Keratinocyte (primary cell): Measurements from ENCODE around the gene PSMC3. TPM values are rescaled to one million over a fixed set of nuclear protein-coding genes. Genes with fewer than 3 reads are reported as not detected.

Source experiments
- DNase-seq: peaks from one replicate; pipeline ENCODE4 v3.0.0-alpha.2; 2011; ENCODE audit warnings: low read depth, missing footprints, low spot score
- FAIRE-seq: peaks from 2 replicates; lab custom pipeline; 2011; peaks lifted over from hg19 to GRCh38; lab: Jason Lieb, UNC
- H2AFZ ChIP-seq: 2 replicates; pipeline ENCODE4 v1.6.0; 2012; ENCODE audit warnings: low read length, control low read depth, inconsistent platforms; ENCODE audit not compliant: control insufficient read depth
- H3K27ac ChIP-seq: 2 replicates; pipeline ENCODE4 v1.5.1; 2011; ENCODE audit warnings: low read length; ENCODE audit not compliant: control insufficient read depth, insufficient read depth
- H3K27me3 ChIP-seq: 3 replicates; pipeline ENCODE4 v1.6.0; 2011; ENCODE audit warnings: low read length; ENCODE audit not compliant: control insufficient read depth, insufficient read depth; ENCODE audit errors: extremely low read depth
- H3K36me3 ChIP-seq, 2 experiments: 2 replicates in 1 of 2; 3 replicates in 1 of 2; pipeline ENCODE4 v1.5.1; 2011; ENCODE audit warnings: low read length in 2 of 2, mild to moderate bottlenecking in 1 of 2; ENCODE audit not compliant: control insufficient read depth in 2 of 2, insufficient read depth in 2 of 2; ENCODE audit errors: extremely low read depth in 1 of 2
- H3K4me1 ChIP-seq: 3 replicates; pipeline ENCODE4 v1.5.1; 2011; ENCODE audit warnings: low read length; ENCODE audit not compliant: control insufficient read depth, insufficient read depth; ENCODE audit errors: extremely low read depth
- H3K4me2 ChIP-seq: 3 replicates; pipeline ENCODE4 v1.6.0; 2011; ENCODE audit warnings: low read depth, low read length; ENCODE audit not compliant: control insufficient read depth, insufficient read depth; ENCODE audit errors: extremely low read depth
- H3K4me3 ChIP-seq, 3 experiments: fragments of 200-600 bp in 1 of 3; sonication (generic) in 1 of 3; 2 replicates in 2 of 3; 3 replicates in 1 of 3; pipeline ENCODE4 v1.5.1; 2011 to 2016; ENCODE audit warnings: low read length in 3 of 3, mild to moderate bottlenecking in 3 of 3, control low read depth in 2 of 3, inconsistent platforms in 1 of 3, low read depth in 1 of 3, mixed read lengths in 1 of 3, mixed run types in 1 of 3, moderate library complexity in 1 of 3; ENCODE audit not compliant: control insufficient read depth in 2 of 3, insufficient read depth in 2 of 3; ENCODE audit errors: extremely low read depth in 1 of 3
- H3K79me2 ChIP-seq: 2 replicates; pipeline ENCODE4 v1.6.0; 2012; ENCODE audit warnings: low read length; ENCODE audit not compliant: control insufficient read depth, insufficient read depth
- H3K9ac ChIP-seq: 3 replicates; pipeline ENCODE4 v1.6.0; 2011; ENCODE audit warnings: low read length; ENCODE audit not compliant: control insufficient read depth, insufficient read depth; ENCODE audit errors: extremely low read depth
- H3K9me1 ChIP-seq: 3 replicates; pipeline ENCODE4 v1.6.0; 2011; ENCODE audit warnings: low read length; ENCODE audit not compliant: control insufficient read depth, insufficient read depth; ENCODE audit errors: extremely low read depth
- H3K9me3 ChIP-seq: 2 replicates; pipeline ENCODE4 v1.5.1; 2012; ENCODE audit warnings: low read depth, low read length; ENCODE audit not compliant: control insufficient read depth
- H4K20me1 ChIP-seq: 3 replicates; pipeline ENCODE4 v1.6.0; 2011; ENCODE audit warnings: low read length; ENCODE audit not compliant: control insufficient read depth, insufficient read depth; ENCODE audit errors: extremely low read depth
- EZH2 ChIP-seq: IDR thresholded peaks from one replicate; pipeline ENCODE4 v1.6.1; 2012; ENCODE audit warnings: inconsistent platforms, mild to moderate bottlenecking, low read length, moderate library complexity
- dilution Hi-C: fragments of 300-500 bp; cut with MboI; formaldehyde crosslinking; loops from one replicate; pipeline ENCODE4 v1.7.0; 2020; ENCODE audit warnings: low sequenced_read_pairs; ENCODE audit not compliant: extremely low pct_ligation_motif_present
- polyA plus RNA-seq, 5 experiments: library from polyadenylated mRNA; depleted of rRNA in 3 of 5; stranded (reverse) in 3 of 5; stranded (forward) in 1 of 5; unstranded in 1 of 5; fragments of >200 nt; gene quantifications; 1 replicate in 1 of 5; 2 replicates in 3 of 5; 3 replicates in 1 of 5; pipeline versions ENCODE4 v1.2.1 to v1.2.3, GENCODE V29; 2011 to 2012; ENCODE audit warnings: missing spikeins in 2 of 5, low read depth in 1 of 5, low replicate concordance in 1 of 5
- TF ChIP-seq, protein P1 (sequence below), 3 experiments: IDR thresholded peaks in 1 of 3; conservative IDR thresholded peaks in 1 of 3; optimal IDR thresholded peaks in 1 of 3; 2 replicates in 2 of 3; 3 replicates in 1 of 3; pipeline versions ENCODE3 to v1.5.1; 2011; ENCODE audit warnings: low read length in 3 of 3, mild to moderate bottlenecking in 3 of 3, moderate library complexity in 2 of 3, control low read depth in 1 of 3, inconsistent platforms in 1 of 3; ENCODE audit not compliant: insufficient read depth in 2 of 3; ENCODE audit errors: extremely low read depth in 1 of 3

The PSMC3 gene
- polyA plus RNA-seq, 1 donor (not counting 4 experiments of a cell fraction or from before 2014, with no cell fraction given): 172 TPM

DNA sequence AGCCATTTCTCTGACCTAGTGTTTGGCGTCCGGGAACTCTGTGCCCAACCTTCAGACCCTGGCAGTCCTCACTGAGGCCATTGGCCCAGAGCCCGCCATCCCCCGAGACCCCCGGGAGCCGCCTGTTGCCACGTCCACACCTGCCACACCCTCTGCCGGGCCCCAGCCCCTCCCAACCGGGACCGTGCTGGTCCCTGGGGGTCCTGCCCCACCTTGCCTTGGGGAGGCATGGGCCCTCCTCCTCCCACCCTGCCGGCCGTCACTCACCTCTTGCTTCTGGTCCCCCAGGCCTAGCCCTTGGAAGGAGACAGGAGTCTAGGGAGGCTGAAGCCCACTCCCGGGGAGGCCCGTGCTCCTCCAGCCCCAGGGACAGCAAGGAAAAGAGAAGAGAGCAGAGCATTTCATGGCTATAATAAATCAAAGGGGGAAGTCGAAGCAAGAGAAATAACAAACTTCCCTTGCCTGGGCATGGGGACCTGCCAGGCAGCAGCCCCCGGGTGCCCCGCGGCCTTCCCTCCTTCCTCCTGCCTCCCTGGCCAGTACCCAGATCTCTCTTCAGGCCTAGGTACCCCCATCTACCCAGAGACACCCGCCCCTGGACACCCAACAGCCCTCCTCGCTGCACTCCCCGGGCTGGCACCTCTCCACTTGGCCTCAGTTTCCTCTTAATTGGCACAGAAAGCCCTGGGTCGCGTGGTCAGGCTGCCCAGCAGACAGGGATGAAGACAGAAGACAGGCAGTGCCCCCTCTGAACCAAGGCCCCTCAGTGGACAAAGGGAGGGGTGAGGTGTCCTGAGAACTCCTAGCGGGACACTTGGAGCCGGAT is 30.8 kb downstream of the PSMC3 start:
- no peak for FAIRE-seq
- no peak for DNase-seq
- H3K9me1 ChIP-seq: no peaks in the 10 kb centered on the region
- TF ChIP-seq, protein P1, sequence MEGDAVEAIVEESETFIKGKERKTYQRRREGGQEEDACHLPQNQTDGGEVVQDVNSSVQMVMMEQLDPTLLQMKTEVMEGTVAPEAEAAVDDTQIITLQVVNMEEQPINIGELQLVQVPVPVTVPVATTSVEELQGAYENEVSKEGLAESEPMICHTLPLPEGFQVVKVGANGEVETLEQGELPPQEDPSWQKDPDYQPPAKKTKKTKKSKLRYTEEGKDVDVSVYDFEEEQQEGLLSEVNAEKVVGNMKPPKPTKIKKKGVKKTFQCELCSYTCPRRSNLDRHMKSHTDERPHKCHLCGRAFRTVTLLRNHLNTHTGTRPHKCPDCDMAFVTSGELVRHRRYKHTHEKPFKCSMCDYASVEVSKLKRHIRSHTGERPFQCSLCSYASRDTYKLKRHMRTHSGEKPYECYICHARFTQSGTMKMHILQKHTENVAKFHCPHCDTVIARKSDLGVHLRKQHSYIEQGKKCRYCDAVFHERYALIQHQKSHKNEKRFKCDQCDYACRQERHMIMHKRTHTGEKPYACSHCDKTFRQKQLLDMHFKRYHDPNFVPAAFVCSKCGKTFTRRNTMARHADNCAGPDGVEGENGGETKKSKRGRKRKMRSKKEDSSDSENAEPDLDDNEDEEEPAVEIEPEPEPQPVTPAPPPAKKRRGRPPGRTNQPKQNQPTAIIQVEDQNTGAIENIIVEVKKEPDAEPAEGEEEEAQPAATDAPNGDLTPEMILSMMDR (optimal IDR thresholded peaks at IDR 0.05 in 1 of 3, IDR thresholded peaks at IDR 0.05 in 1 of 3, conservative IDR thresholded peaks at IDR 0.05 in 1 of 3; ENCODE audit: extremely low read depth in 1 of 3, insufficient read depth in 2 of 3, low read length in 3 of 3): no peak
- no peak for TF ChIP-seq EZH2
- H3K4me1 ChIP-seq: peaks cover 15% of the 10 kb centered on the region
- no peak overlapping the region for H3K27ac ChIP-seq
- H3K27me3 ChIP-seq: no peaks in the 10 kb centered on the region
- H3K36me3 ChIP-seq: no peaks in the 10 kb centered on the region
- no peak overlapping the region for H2AFZ ChIP-seq
- H3K4me2 ChIP-seq: no peak overlapping the region
- dilution Hi-C loops: no loop called here
- H3K4me3 ChIP-seq: no peak overlapping the region
- no peaks in the 10 kb centered on the region for H3K79me2 ChIP-seq
- no peaks in the 10 kb centered on the region for H3K9me3 ChIP-seq
- no peaks in the 10 kb centered on the region for H4K20me1 ChIP-seq
- H3K9ac ChIP-seq: no peak overlapping the region

DNA sequence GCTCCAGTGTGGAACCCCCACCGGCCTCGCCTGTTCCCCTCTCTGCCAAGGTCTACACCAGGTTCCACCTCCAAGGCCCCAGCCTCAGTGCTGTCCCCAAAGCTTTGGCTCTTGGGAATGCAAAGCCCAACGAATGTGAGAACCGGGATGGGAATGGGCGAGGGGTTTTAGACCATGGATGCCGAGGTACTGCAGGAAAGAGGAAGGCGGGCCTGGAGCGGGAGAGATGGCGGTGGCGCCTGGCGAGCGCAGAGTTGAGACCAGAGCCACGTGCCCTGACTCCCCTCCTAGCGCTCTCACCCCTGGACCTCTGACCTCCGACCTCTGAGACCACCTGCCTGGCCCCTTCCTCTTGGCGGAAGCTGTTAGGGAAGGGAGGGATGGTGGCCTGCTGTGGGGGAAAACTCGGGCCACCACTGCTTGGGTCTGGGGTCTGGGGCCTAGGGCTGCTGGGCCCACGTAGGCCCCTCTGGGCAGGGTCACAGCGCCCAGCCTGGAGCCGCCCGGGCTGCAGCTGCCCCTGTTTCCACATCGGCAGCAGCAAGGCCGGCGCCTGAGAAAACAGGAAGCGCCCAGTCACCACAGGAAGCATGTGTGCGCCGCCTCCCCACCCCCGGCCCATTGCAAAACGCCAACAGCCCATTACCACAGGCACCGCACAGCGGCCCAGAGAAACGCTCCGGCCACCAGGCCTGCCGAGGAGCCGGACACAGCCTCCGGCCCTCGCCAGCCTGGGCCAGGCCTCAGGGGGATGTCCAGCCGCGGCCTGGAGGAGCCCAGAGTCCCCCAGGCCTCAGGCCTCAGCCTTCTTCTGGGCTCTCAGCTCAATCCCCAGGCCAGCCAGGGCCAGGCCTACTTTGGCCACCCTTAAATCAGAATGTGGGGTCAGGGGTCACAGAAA is 31.7 kb downstream of the PSMC3 start:
- DNase-seq (no peak), FAIRE-seq (no peak)
- no peaks in the 10 kb centered on the region for H3K27me3 ChIP-seq
- no peak overlapping the region for H3K4me3 ChIP-seq
- TF ChIP-seq, protein P1 (optimal IDR thresholded peaks at IDR 0.05 in 1 of 3, IDR thresholded peaks at IDR 0.05 in 1 of 3, conservative IDR thresholded peaks at IDR 0.05 in 1 of 3; ENCODE audit: extremely low read depth in 1 of 3, insufficient read depth in 2 of 3, low read length in 3 of 3): no peak
- no peak for TF ChIP-seq EZH2
- H2AFZ ChIP-seq: no peak overlapping the region
- dilution Hi-C loops: no loop called here
- H3K4me2 ChIP-seq: no peak overlapping the region
- H3K79me2 ChIP-seq: no peaks in the 10 kb centered on the region
- H4K20me1 ChIP-seq: no peaks in the 10 kb centered on the region
- H3K9me1 ChIP-seq: no peaks in the 10 kb centered on the region
- H3K4me1 ChIP-seq: peaks cover 9% of the 10 kb centered on the region
- H3K36me3 ChIP-seq: no peaks in the 10 kb centered on the region
- no peak overlapping the region for H3K9ac ChIP-seq
- no peak overlapping the region for H3K27ac ChIP-seq
- H3K9me3 ChIP-seq: no peaks in the 10 kb centered on the region
